Measurements from ENCODE around the gene GAD2.

The GAD2 gene

DNA sequence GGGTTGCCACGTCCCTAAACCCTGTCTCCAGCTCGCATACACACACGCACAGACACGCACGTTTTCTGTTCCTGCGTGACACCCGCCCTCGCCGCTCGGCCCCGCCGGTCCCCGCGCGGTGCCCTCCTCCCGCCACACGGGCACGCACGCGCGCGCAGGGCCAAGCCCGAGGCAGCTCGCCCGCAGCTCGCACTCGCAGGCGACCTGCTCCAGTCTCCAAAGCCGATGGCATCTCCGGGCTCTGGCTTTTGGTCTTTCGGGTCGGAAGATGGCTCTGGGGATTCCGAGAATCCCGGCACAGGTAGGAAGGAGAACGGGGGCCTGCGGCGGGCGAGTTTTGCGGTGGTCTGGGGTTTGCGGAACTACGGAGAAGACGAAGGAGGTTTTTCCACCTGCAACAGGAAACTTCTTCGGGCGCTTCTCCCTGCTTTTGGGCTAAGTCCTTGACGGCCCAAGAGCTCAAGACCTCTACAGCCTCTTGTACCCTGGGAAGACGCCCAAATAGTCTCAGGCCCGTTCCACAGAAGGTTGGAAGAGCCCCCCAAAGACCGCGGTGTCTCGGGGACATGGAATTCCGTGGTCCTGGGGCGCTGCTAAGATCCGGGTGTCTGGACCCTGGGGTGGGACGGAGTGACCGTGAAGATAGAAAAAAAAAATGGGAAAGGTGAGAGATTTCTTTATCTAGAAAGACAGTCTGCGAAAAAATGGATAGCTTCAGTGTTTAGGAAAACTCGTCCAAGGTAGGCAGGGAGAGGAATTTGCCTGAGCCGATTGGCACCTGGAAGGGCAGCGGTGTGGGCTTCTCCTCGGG, at the start of gene GAD2:
Gene GAD2 (plus strand): TSS at position 190 of the 811 bp plus-strand sequence. CDS start 36 bp downstream, at position 226.
- DNase-seq, result no peak

DNA sequence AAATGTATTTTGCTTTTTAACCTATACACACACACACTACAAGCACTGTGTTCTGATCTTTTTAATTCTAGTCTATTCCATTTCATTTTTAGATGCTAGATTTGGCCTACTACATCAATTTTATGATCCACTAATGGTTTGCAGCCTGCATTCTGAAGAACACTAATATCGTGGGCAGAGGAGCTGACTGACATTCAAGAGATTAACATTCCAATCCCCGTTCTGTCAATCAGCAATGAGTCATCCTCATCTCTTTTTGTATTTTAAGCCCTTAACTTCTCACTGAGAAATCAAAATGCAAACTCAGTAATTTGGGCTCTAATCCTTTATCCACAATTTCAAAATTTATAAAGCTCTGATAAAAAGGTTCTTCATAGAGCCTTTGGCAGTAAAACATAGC, 47.1 kb upstream of the GAD2 start:
- no peak for DNase-seq

GRCh38 chr10:26172131-26172530, 44.4 kb upstream of the GAD2 start:
- DNase-seq, result no peak

DNA sequence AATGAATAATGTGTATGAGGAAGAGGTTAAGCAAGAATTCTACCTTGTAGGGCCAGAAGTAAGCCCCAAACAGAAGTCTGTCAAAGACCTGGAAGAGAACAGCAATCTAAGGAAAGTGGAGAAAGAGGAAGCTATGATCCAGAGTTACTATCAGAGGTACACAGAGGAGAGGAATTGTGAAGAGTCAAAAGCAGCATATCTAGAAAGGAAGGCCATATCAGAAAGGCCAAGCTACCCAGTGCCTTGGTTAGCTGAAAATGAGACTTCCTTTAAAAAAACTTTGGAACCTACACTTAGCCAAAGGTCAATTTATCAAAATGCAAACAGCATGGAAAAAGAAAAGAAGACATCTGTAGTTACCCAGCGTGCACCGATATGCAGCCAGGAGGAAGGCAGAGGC, 42.7 kb upstream of the GAD2 start:
- no peak for DNase-seq

GRCh38 chr10:26177341-26177740, 39.2 kb upstream of the GAD2 start:
- no peak for DNase-seq

- DNase-seq, result no peak
These were observed 22.3 kb upstream of the GAD2 start for GRCh38 chr10:26194275-26194674.

- DNase-seq, result no peak
These were observed 19.3 kb upstream of the GAD2 start for GRCh38 chr10:26197248-26197647.

DNA sequence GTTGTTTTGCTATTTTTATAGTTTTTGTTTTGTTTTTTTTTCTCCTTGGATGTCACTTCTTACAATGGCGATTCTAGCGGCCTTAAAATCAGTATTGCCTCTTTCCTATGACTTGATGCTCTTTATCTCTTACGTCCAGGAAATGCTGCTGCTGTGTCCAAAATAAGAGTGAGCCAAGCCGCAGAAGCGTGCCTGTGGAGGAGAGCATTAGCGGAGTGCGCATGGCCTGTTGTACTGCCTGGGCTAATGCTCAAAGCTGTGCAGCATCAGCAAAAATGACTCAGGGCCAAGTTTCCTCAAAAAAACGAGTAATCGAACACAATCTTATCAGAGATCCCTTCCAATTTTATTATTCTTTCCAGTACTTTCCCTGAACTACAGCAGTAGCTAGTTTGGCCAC, 18.5 kb upstream of the GAD2 start:
- no peak for DNase-seq

DNA sequence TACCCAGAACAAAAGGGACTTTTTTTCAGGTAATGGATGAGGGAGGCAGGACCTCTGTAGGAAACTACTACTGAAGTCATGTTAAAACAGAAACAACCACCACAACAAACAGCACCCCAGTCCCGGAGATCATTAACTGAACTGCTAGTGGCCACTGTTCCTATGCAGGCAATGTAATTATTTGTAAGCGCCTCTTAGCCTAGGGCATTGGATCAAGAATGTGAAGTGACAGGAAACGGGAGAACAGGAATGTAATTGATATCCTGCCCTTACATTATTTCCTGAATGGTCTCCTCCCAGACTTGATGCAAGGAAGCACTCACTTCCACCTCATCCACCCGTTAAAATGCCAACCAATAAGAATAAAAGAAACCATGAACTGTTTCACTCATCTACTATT, 16.7 kb upstream of the GAD2 start:
- DNase-seq, result no peak

GRCh38 chr10:26205223-26205622, 11.4 kb upstream of the GAD2 start:
- DNase-seq, result no peak

- no peak for DNase-seq
These were observed 4.7 kb upstream of the GAD2 start for GRCh38 chr10:26211781-26212444.

GRCh38 chr10:26212511-26212910, 4.1 kb upstream of the GAD2 start:
- no peak for DNase-seq

DNA sequence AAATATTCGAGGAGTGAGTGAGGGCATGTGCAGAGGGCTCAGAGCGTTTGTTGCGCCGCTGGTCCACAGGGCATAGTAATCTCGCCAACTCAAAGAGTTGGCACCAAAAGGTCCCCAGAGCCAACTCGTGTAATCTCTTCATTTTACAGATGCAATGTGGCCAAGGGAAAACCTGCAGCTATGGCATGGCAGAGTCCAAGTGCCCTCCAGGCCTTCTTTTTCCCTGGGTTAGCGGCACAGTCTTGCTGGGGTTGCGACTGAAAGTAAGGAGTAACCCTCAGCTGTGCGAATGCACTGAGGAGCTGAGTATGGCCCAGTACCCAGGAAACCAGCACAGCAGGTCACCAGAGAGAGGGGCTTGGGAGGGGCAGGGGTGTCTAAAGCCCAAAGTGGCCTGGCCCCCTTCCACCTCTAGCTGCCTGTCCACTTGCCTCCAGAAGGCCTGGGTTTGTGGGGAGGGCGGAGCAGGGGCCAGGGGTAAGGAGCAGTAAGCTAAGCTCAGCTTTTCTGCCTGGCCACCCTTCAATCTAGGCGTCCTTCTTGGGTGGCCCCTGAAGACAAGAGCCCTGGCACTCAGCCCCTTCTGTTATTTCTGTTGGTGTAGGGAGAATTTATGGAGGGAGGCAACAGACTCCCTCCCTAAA, 3.3 kb upstream of the GAD2 start:
- no peak for DNase-seq

- DNase-seq, result no peak
These were observed 2.6 kb upstream of the GAD2 start for GRCh38 chr10:26214004-26214403.

DNA sequence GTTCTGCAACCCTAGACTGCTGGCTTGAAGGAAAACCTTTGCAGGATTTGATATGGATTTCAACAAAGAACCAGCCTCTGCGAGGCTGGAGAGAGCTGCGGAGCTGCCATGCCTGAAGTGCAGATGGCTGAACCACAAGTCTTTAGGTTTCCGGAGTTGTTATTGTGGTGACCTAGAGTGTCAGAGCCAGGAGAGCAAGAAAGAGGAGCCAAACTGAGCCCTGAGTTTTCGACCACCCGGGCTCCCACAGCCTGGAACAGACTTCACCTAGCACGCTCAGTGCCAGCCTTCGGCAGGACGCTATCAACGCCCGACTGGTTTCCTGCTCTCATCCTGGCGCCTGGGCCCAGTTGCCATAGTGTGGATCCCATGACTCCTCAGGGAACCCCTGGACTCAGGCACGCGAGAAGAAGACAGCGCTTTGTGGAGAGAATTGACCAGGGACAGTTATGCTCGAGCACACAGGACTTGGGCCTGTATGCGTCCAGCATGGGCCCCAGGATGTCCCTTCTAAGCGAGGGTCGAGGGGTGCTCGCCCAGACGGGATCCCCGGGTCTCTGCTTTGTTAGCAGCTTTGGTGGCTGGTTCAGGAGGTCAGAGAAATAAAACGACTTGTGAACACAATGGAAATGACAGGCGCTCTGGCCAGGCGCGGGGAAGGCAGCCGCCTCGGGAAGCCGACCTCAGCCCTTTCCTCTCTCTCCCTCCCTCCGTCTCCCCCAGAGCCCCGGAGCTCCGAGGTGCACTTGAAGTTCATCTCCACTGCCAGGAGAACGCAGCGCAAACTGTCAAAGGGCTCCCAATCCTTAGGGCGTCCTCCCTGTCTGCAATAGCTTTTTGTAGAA, 1.8 kb upstream of the GAD2 start:
- no peak for DNase-seq

DNA sequence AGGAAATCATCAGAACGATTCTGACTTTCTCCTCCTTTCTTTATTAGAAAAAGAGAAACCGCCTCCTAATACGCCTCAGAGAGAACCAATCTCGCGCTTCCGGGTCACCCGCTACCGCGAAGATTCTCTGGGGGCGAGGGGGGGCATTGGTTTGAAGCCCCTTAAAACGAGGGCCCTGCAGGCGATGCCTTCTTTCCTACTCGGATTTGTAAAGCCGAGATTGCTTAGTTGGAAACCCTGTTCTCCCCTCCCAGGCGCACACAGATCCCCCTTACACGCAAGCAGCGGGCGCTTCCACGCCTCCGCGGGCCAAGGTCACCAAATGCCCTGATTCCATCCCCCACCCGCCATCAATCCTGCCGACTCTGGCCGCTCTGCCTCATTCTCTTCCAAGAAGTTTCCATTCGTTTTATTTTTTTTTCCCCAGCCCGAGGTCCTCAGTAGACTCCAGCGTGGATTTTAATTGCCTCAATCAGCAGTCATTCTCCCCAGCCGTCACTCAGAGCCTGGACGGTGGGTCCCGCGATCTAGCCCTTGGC, 1.1 kb upstream of the GAD2 start:
- DNase-seq, result no peak

GRCh38 chr10:26215935-26216584, 514 bp upstream of the GAD2 start:
- peak; percentile 27 for DNase-seq

GRCh38 chr10:26217396-26218086, 967 bp downstream of the GAD2 start:
- no peak for DNase-seq

DNA sequence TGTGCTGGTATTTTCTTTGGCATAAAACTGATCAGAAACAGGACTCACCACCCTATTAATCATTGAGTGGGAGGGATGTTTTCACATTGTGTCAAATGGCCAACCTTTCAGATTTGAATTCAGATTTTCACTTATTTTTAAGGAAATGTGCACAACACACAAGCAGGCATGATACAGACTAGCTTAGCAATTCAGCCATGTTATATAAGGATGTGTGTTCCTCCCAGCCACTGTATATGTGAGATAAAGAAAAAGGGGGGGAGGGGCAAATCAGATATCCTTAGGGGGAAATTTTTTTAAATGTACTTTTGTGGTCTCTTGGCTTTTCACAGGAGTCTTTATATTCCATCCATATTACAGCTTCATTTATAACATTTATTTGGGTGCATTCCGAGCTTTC, 3.1 kb downstream of the GAD2 start:
- no peak for DNase-seq

GRCh38 chr10:26220901-26221300, 4.3 kb downstream of the GAD2 start:
- no peak for DNase-seq

DNA sequence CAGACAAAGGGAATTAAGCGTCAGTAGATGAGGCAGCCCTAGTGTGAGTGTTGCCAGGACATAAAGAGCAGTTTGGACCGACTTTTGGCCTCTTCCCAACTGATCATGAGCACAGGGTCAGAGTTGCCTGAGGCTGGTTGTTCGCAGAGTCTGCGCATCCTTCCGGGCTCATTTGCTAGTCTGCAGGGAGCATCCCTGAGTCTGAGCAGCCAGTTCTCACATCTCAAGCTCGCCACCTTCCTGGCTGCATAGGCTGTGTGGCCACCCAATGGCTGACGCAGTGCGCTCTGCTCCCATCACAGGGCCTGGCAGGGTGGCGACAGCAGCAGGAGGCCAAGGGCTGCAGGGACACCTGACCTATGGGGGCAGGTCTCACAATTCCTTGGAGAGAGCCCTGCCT, 5.0 kb downstream of the GAD2 start:
- no peak for DNase-seq

GRCh38 chr10:26222563-26222962, 6.0 kb downstream of the GAD2 start:
- DNase-seq, result no peak
